ENCODE data around the gene SLC16A12.
A peak's percentile ranks its signal among the peaks of the same experiment; 100 is the strongest.
"Not testable (repeated sequence)": the region's sequence is repeated elsewhere in the genome, so short reads cannot be mapped to it uniquely, and the experiment has no call there.

SLC16A12 gene

DNA sequence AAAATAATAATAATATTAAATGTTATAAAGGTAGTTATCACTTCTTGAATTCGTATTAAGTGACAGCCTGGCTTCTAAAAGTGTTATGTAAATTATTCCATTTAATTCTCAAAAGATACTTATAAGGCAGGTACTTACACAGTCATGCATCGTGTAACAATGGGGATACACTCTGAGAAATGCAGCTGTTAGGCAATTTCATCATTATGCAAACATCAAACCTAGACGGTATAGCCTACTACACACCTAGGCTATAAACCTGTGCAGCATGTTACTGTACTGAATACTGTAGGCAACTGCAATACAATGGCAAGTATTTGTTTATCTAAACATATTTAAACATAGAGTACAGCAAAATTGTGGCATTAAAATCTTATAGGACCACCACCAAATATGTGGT, 141.5 kb downstream of the SLC16A12 start:
- Histone ChIP-seq H3K27me3 (ENCODE audit: insufficient read depth, low read length, poor library complexity, severe bottlenecking) (no peaks in the 10 kb centered on the region), H3K4me2 (ENCODE audit: low read depth, low read length, poor library complexity, severe bottlenecking) (no peak overlapping the region), H3K9me3 (ENCODE audit: insufficient read depth, low read depth, low read length) (no peaks in the 10 kb centered on the region), H4K20me1 (ENCODE audit: insufficient read depth, low read length, poor library complexity, severe bottlenecking) (no peaks in the 10 kb centered on the region), H3K36me3 (ENCODE audit: insufficient read depth, low read length) (no peaks in the 10 kb centered on the region), H3K9me2 (replicated peaks; ENCODE audit: low read depth, low read length) (no peaks in the 10 kb centered on the region), H3K9ac (ENCODE audit: low read depth, low read length, poor library complexity, severe bottlenecking) (no peak overlapping the region), H3K4me3 (ENCODE audit: low read length, poor library complexity, severe bottlenecking) (no peak overlapping the region), H3K4me1 (ENCODE audit: insufficient read depth, low read length, poor library complexity, severe bottlenecking) (peaks cover 15% of the 10 kb centered on the region), H3F3A (ENCODE audit: low read depth) (no peaks in the 10 kb centered on the region), H2AFZ (ENCODE audit: low read length) (no peak overlapping the region), H3K79me2 (ENCODE audit: insufficient read depth, low read length) (no peaks in the 10 kb centered on the region)
- TF ChIP-seq CTCF (conservative IDR thresholded peaks at IDR 0.05; ENCODE audit: low read length) (no peak), EZH2phosphoT487 (IDR thresholded peaks at IDR 0.05; ENCODE audit: borderline replicate concordance) (no peak)

DNA sequence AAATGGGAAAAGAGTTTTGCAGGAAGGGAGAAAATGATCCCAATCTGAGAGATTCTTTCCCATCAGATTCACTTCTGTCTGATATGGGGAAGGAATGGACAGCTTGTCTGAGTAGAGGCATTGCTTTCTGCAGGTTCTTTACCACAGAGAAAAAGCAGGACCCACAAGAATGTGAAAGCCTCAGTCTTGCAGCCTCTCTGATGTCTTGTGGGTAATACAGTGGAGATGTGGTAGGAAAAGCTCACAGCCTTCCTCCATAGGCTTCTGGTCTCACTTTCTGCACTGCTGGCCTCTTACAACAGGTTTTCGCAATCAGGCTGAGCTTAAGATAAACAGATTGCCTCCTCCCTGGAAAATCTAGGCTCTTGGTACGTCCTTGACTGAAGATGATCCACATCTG, 142.4 kb downstream of the SLC16A12 start:
- Histone ChIP-seq H3K4me1 (ENCODE audit: insufficient read depth, low read length, poor library complexity, severe bottlenecking) (peaks cover 15% of the 10 kb centered on the region), H3K4me2 (ENCODE audit: low read depth, low read length, poor library complexity, severe bottlenecking) (peak overlapping the region; percentile 87), H3F3A (ENCODE audit: low read depth) (no peaks in the 10 kb centered on the region), H3K9me3 (ENCODE audit: insufficient read depth, low read depth, low read length) (no peaks in the 10 kb centered on the region), H3K79me2 (ENCODE audit: insufficient read depth, low read length) (no peaks in the 10 kb centered on the region), H2AFZ (ENCODE audit: low read length) (peak overlapping the region; percentile 85), H4K20me1 (ENCODE audit: insufficient read depth, low read length, poor library complexity, severe bottlenecking) (no peaks in the 10 kb centered on the region), H3K36me3 (ENCODE audit: insufficient read depth, low read length) (no peaks in the 10 kb centered on the region), H3K4me3 (ENCODE audit: low read length, poor library complexity, severe bottlenecking) (peak overlapping the region; percentile 84), H3K9ac (ENCODE audit: low read depth, low read length, poor library complexity, severe bottlenecking) (peak overlapping the region; percentile 79), H3K27me3 (ENCODE audit: insufficient read depth, low read length, poor library complexity, severe bottlenecking) (no peaks in the 10 kb centered on the region), H3K9me2 (replicated peaks; ENCODE audit: low read depth, low read length) (no peaks in the 10 kb centered on the region)
- TF ChIP-seq CTCF (conservative IDR thresholded peaks at IDR 0.05; ENCODE audit: low read length) (no peak), EZH2phosphoT487 (IDR thresholded peaks at IDR 0.05; ENCODE audit: borderline replicate concordance) (no peak)

DNA sequence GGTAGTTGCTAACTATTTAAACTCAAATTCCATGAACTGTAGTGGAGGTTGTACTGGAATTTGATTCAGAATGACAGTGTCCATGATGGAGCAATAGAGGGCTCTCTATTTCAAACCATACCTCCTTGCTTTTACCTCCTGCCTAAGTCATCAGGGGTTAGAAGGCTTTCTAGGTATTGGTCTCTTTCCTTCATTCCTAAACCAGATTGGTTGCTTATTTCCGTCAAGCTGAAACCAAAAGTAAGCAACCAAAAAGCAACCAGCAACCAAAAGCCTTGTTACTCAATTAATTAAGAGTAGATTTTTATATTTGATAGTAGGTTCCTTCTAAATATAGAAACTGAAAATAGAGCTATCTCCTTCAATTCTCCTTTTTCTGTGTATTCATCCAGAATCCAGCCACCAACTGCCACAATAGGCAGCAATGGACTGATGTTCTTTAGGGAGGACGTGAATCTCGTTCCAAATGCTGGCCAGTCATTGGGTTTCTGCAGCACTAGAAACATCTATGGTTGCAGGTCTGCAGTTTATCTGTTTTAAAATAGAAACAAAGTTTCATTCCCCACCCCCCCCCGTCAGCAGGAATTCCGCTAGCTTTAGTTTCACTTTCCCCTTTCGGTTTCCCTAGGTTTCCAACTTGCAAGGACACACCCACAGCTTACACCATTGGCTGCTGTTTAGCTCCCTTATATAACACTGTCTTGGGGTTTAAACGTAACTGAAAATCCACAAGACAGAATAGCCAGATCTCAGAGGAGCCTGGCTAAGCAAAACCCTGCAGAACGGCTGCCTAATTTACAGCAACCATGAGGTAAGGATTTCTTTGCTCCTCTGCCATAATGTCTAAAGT, 143.3 kb downstream of the SLC16A12 start, which contains the start of gene IFIT1:
Gene IFIT1 (plus strand): TSS at position 717 of the 850 bp plus-strand sequence. CDS start 90 bp downstream, at position 807.
- Histone ChIP-seq H3K36me3 (ENCODE audit: insufficient read depth, low read length) (no peaks in the 10 kb centered on the region), H3K9me3 (ENCODE audit: insufficient read depth, low read depth, low read length) (no peaks in the 10 kb centered on the region), H3K4me2 (ENCODE audit: low read depth, low read length, poor library complexity, severe bottlenecking) (peak within 1 kb of the TSS; percentile 87), H3K4me1 (ENCODE audit: insufficient read depth, low read length, poor library complexity, severe bottlenecking) (peaks cover 15% of the 10 kb centered on the region), H3K4me3 (ENCODE audit: low read length, poor library complexity, severe bottlenecking) (peak within 1 kb of the TSS; percentile 84), H3K9me2 (replicated peaks; ENCODE audit: low read depth, low read length) (no peaks in the 10 kb centered on the region), H3K27me3 (ENCODE audit: insufficient read depth, low read length, poor library complexity, severe bottlenecking) (no peaks in the 10 kb centered on the region), H4K20me1 (ENCODE audit: insufficient read depth, low read length, poor library complexity, severe bottlenecking) (no peaks in the 10 kb centered on the region), H3K79me2 (ENCODE audit: insufficient read depth, low read length) (no peaks in the 10 kb centered on the region), H3F3A (ENCODE audit: low read depth) (no peaks in the 10 kb centered on the region), H2AFZ (ENCODE audit: low read length) (peak within 1 kb of the TSS; percentile 85), H3K9ac (ENCODE audit: low read depth, low read length, poor library complexity, severe bottlenecking) (peak within 1 kb of the TSS; percentile 79)
- TF ChIP-seq CTCF (conservative IDR thresholded peaks at IDR 0.05; ENCODE audit: low read length) (peak; percentile 30; the same call in 1 of the 2 replicates), EZH2phosphoT487 (IDR thresholded peaks at IDR 0.05; ENCODE audit: borderline replicate concordance) (no peak)

- H3K9ac ChIP-seq (ENCODE audit: low read depth, low read length, poor library complexity, severe bottlenecking); H3F3A ChIP-seq (ENCODE audit: low read depth); H3K27me3 ChIP-seq (ENCODE audit: insufficient read depth, low read length, poor library complexity, severe bottlenecking); H3K9me2 ChIP-seq (replicated peaks; ENCODE audit: low read depth, low read length); H3K36me3 ChIP-seq (ENCODE audit: insufficient read depth, low read length); H3K4me2 ChIP-seq (ENCODE audit: low read depth, low read length, poor library complexity, severe bottlenecking); H2AFZ ChIP-seq (ENCODE audit: low read length); H4K20me1 ChIP-seq (ENCODE audit: insufficient read depth, low read length, poor library complexity, severe bottlenecking); H3K4me3 ChIP-seq (ENCODE audit: low read length, poor library complexity, severe bottlenecking); H3K79me2 ChIP-seq (ENCODE audit: insufficient read depth, low read length); H3K9me3 ChIP-seq (ENCODE audit: insufficient read depth, low read depth, low read length): not testable (repeated sequence)
- H3K4me1 ChIP-seq (ENCODE audit: insufficient read depth, low read length, poor library complexity, severe bottlenecking) = peaks cover 15% of the 10 kb centered on the region
Measured at GRCh38 chr10:89391226-89391576, 144.2 kb downstream of the SLC16A12 start.

All from Loucy (cell line).